ENCODE results near the gene GLT6D1. TPM values are rescaled to one million over a fixed set of nuclear protein-coding genes. Genes with fewer than 3 reads are reported as not detected.

Gene GLT6D1
- total and polyA plus RNA-seq, 2 of the 4 experiments (the other 2 are of a cell fraction) = not detected

- POLR2A ChIA-PET (ENCODE audit: unreplicated experiment) = no interaction called here
- CTCF ChIA-PET = interaction anchor here (0.6 kb wide), 1 partner anchor 593 kb away, joined by 3 read pairs; no protein-coding TSS in a partner anchor
- Histone ChIP-seq H2BK20ac (ENCODE audit: low read depth, low read length) (no peak overlapping the region), H3K27ac (ENCODE audit: insufficient read depth, low read length) (no peak overlapping the region), H4K91ac (ENCODE audit: insufficient read depth, low read depth, low read length) (no peak overlapping the region), H2AK9ac (replicated peaks; ENCODE audit: low read depth, low read length, poor library complexity) (no peak overlapping the region), H3K79me1 (ENCODE audit: low read depth in 1 of 2, low read length in 2 of 2) (no peaks in the 10 kb centered on the region), H3K23ac (ENCODE audit: low read depth, low read length) (no peak overlapping the region), H3K4me2 (ENCODE audit: low read depth, low read length) (no peak overlapping the region), H3K27me3 (ENCODE audit: control insufficient read depth, insufficient read depth, low read length) (no peaks in the 10 kb centered on the region; the same call in 1 of the 2 replicates), H4K5ac (ENCODE audit: low read depth, low read length) (no peak overlapping the region), H4K8ac (ENCODE audit: low read depth in 2 of 2, low read length in 2 of 2) (no peak overlapping the region), H3K36me3 (ENCODE audit: control insufficient read depth, insufficient read depth, low read length) (no peaks in the 10 kb centered on the region), H2BK5ac (ENCODE audit: low read depth, low read length, poor library complexity, severe bottlenecking) (no peak overlapping the region), H2BK120ac (ENCODE audit: low read depth, low read length) (no peak overlapping the region), H3K18ac (ENCODE audit: low read depth, low read length) (no peak overlapping the region), H3K9ac (ENCODE audit: low read depth, low read length) (no peak overlapping the region), H3K56ac (ENCODE audit: extremely low read depth, insufficient read depth, low read length) (no peak overlapping the region), H3K9me3 (ENCODE audit: control insufficient read depth, insufficient read depth, low read length) (no peaks in the 10 kb centered on the region), H3K14ac (replicated peaks; ENCODE audit: low read depth, low read length) (no peak overlapping the region), H2BK15ac (ENCODE audit: low read depth, low read length) (no peak overlapping the region), H4K20me1 (ENCODE audit: insufficient read depth, low read length) (no peaks in the 10 kb centered on the region), H3K4ac (ENCODE audit: low read depth, low read length) (no peak overlapping the region), H3K4me1 (ENCODE audit: control insufficient read depth, insufficient read depth, low read length) (no peaks in the 10 kb centered on the region), H2AFZ (replicated peaks; ENCODE audit: low read length, poor library complexity) (no peak overlapping the region), H3K9me1 (ENCODE audit: insufficient read depth, low read length) (no peaks in the 10 kb centered on the region), H2AK5ac (ENCODE audit: low read depth, low read length) (no peak overlapping the region), H3K4me3 (ENCODE audit: insufficient read depth, low read depth, low read length) (no peak overlapping the region)
- no peak for ATAC-seq (ENCODE audit: low read depth)
- dilution Hi-C loops (cut with HindIII; ENCODE audit: low sequenced_read_pairs, unreplicated experiment) = no loop called here
- no TSS peak for BruUV-seq (replicated peaks)
- TF ChIP-seq POLR2A (IDR thresholded peaks at IDR 0.05; ENCODE audit: low read depth, low read length) = no peak
- TF ChIP-seq CTCF (conservative IDR thresholded peaks at IDR 0.05; ENCODE audit: low read depth, low read length) = no peak
- TF ChIP-seq FOS (IDR thresholded peaks at IDR 0.05; ENCODE audit: low read depth, low read length) = no peak
- TF ChIP-seq NFE2L2 (IDR thresholded peaks at IDR 0.05; ENCODE audit: low read depth, low read length) = no peak
- no peak for TF ChIP-seq CHD1 (IDR thresholded peaks at IDR 0.05; ENCODE audit: low read depth, low read length)
- 56% methylated on average over 1 of the region's 13 CpGs; no CpG with 5 or more reads in 1 of the 2 experiments for WGBS, 2 experiments (ENCODE audit: extremely low coverage in 2 of 2, insufficient read length in 1 of 2)
- intact Hi-C loops (cut with micrococcal nuclease) = no loop called here
- in situ Hi-C loops (cut with MboI; ENCODE audit: low sequenced_read_pairs) = no loop called here
- no peak for DNase-seq
Measured at GRCh38 chr9:135676891-135677290, 37.6 kb upstream of the GLT6D1 start.

Measured in IMR-90 (cell line).